ENCODE data around the gene GNLY. TPM values are rescaled to one million over a fixed set of nuclear protein-coding genes. Genes with fewer than 3 reads are reported as not detected.

Gene GNLY
- total RNA-seq, 1 experiment from 2014 or later: not detected

GRCh38 chr2:85684806-85685205, 9.4 kb upstream of the GNLY start:
- H3K27me3 ChIP-seq (replicated peaks; ENCODE audit: control insufficient read depth, insufficient read depth, low read length): no peaks in the 10 kb centered on the region
- Mint-ChIP-seq H3K27ac (ENCODE audit: unreplicated experiment) (no peak overlapping the region), H3K36me3 (ENCODE audit: insufficient read depth, unreplicated experiment) (no peaks in the 10 kb centered on the region), H3K9me3 (ENCODE audit: unreplicated experiment) (no peaks in the 10 kb centered on the region), H3K4me3 (ENCODE audit: unreplicated experiment) (no peak overlapping the region), H3K27me3 (ENCODE audit: insufficient read depth, unreplicated experiment) (no peaks in the 10 kb centered on the region), H3K4me1 (ENCODE audit: low read depth, unreplicated experiment) (no peaks in the 10 kb centered on the region)
- ChIA-PET CTCF (no interaction called here), POLR2A (no interaction called here)
- TF ChIP-seq CTCF (IDR thresholded peaks at IDR 0.05; ENCODE audit: insufficient read depth in 1 of 2, low read depth in 1 of 2, low read length in 1 of 2, severe bottlenecking in 1 of 2, unreplicated experiment in 1 of 2): no peak
- BruUV-seq (replicated peaks): no TSS peak
- no peak overlapping the region for H3K4me3 ChIP-seq (ENCODE audit: low read depth, low read length)
- intact Hi-C loops (cut with micrococcal nuclease; ENCODE audit: unreplicated experiment): no loop called here
- no peaks in the 10 kb centered on the region for H3K36me3 ChIP-seq (ENCODE audit: control insufficient read depth, insufficient read depth, low read length)
- DNase-seq: no peak
- H3K9me3 ChIP-seq: no peaks in the 10 kb centered on the region
- no peaks in the 10 kb centered on the region for H3K4me1 ChIP-seq

GRCh38 chr2:85690932-85691331, 3.2 kb upstream of the GNLY start:
- H3K4me3 ChIP-seq (ENCODE audit: low read depth, low read length): no peak overlapping the region
- no TSS peak for BruUV-seq (replicated peaks)
- Mint-ChIP-seq H3K27ac (ENCODE audit: unreplicated experiment) (no peak overlapping the region), H3K9me3 (ENCODE audit: unreplicated experiment) (no peaks in the 10 kb centered on the region), H3K36me3 (ENCODE audit: insufficient read depth, unreplicated experiment) (no peaks in the 10 kb centered on the region), H3K4me3 (ENCODE audit: unreplicated experiment) (no peak overlapping the region), H3K4me1 (ENCODE audit: low read depth, unreplicated experiment) (peaks cover 5% of the 10 kb centered on the region), H3K27me3 (ENCODE audit: insufficient read depth, unreplicated experiment) (peaks cover 4% of the 10 kb centered on the region)
- ChIA-PET CTCF (interaction anchor here (0.7 kb wide), 1 partner anchor 192 kb away, joined by 4 read pairs; no protein-coding TSS in a partner anchor), POLR2A (no interaction called here)
- no peaks in the 10 kb centered on the region for H3K27me3 ChIP-seq (replicated peaks; ENCODE audit: control insufficient read depth, insufficient read depth, low read length)
- TF ChIP-seq CTCF (IDR thresholded peaks at IDR 0.05; ENCODE audit: insufficient read depth in 1 of 2, low read depth in 1 of 2, low read length in 1 of 2, severe bottlenecking in 1 of 2, unreplicated experiment in 1 of 2): no peak
- H3K4me1 ChIP-seq: peaks cover 2% of the 10 kb centered on the region
- H3K36me3 ChIP-seq (ENCODE audit: control insufficient read depth, insufficient read depth, low read length): no peaks in the 10 kb centered on the region
- DNase-seq: no peak
- intact Hi-C loops (cut with micrococcal nuclease; ENCODE audit: unreplicated experiment): no loop called here
- H3K9me3 ChIP-seq: no peaks in the 10 kb centered on the region

GRCh38 chr2:85692039-85692645, 2.0 kb upstream of the GNLY start:
- no peaks in the 10 kb centered on the region for H3K9me3 Mint-ChIP-seq (ENCODE audit: unreplicated experiment)
- ChIA-PET CTCF (interaction anchor here (1.2 kb wide), 1 partner anchor 15 kb away, joined by 4 read pairs; no protein-coding TSS in a partner anchor), POLR2A (no interaction called here)
- H3K4me3 Mint-ChIP-seq (ENCODE audit: unreplicated experiment): no peak overlapping the region
- peaks cover 4% of the 10 kb centered on the region for H3K27me3 Mint-ChIP-seq (ENCODE audit: insufficient read depth, unreplicated experiment)
- DNase-seq: no peak
- H3K9me3 ChIP-seq: no peaks in the 10 kb centered on the region
- H3K4me3 ChIP-seq (ENCODE audit: low read depth, low read length): no peak overlapping the region
- TF ChIP-seq CTCF (IDR thresholded peaks at IDR 0.05; ENCODE audit: insufficient read depth in 1 of 2, low read depth in 1 of 2, low read length in 1 of 2, severe bottlenecking in 1 of 2, unreplicated experiment in 1 of 2): no peak
- H3K27me3 ChIP-seq (replicated peaks; ENCODE audit: control insufficient read depth, insufficient read depth, low read length): no peaks in the 10 kb centered on the region
- H3K4me1 Mint-ChIP-seq (ENCODE audit: low read depth, unreplicated experiment): peaks cover 7% of the 10 kb centered on the region
- H3K27ac Mint-ChIP-seq (ENCODE audit: unreplicated experiment): no peak overlapping the region
- intact Hi-C loops (cut with micrococcal nuclease; ENCODE audit: unreplicated experiment): no loop called here
- no peaks in the 10 kb centered on the region for H3K36me3 ChIP-seq (ENCODE audit: control insufficient read depth, insufficient read depth, low read length)
- H3K4me1 ChIP-seq: peaks cover 5% of the 10 kb centered on the region
- no TSS peak for BruUV-seq (replicated peaks)
- no peaks in the 10 kb centered on the region for H3K36me3 Mint-ChIP-seq (ENCODE audit: insufficient read depth, unreplicated experiment)
